Heart right ventricle (tissue), 16 donors: Measurements from ENCODE around the gene GNAS-AS1. TPM values are rescaled to one million over a fixed set of nuclear protein-coding genes. Genes with fewer than 3 reads are reported as not detected.

Experiments
- ATAC-seq, 8 donors: fragments of 200-7000 bp; cut with Tn5 transposase; one replicate each; pipeline ENCODE4 v1.9.1; 2020; ENCODE audit warnings: mild to moderate bottlenecking in 8 of 8, moderate library complexity in 8 of 8, moderate number of reproducible peaks in 1 of 8
- DNase-seq, 2 donors: peaks; one replicate each; pipeline ENCODE4 v3.0.0-alpha.2; 2020
- H3K27ac ChIP-seq, 10 donors: fragments of 200-600 bp; sonication (generic) in 2 of 10; one replicate each; pipeline versions ENCODE4 v1.5.0 to v1.8.0; 2020 to 2022; ENCODE audit warnings: mild to moderate bottlenecking in 3 of 10
- H3K27me3 ChIP-seq, 7 donors: fragments of 200-600 bp; one replicate each; pipeline ENCODE4 v1.8.0; 2021 to 2022; ENCODE audit warnings: mild to moderate bottlenecking in 2 of 7
- H3K36me3 ChIP-seq, 9 donors: fragments of 200-600 bp; sonication (generic) in 1 of 9; one replicate each; pipeline versions ENCODE4 v1.5.0 to v1.8.0; 2020 to 2022; ENCODE audit warnings: mild to moderate bottlenecking in 2 of 9
- H3K4me1 ChIP-seq, 9 donors: fragments of 200-600 bp; sonication (generic) in 1 of 9; one replicate each; pipeline versions ENCODE4 v1.5.0 to v1.8.0; 2020 to 2022; ENCODE audit warnings: mild to moderate bottlenecking in 4 of 9
- H3K4me3 ChIP-seq, 10 donors: fragments of 200-600 bp; sonication (generic) in 2 of 10; one replicate each; pipeline versions ENCODE4 v1.5.0 to v1.8.0; 2020 to 2022; ENCODE audit warnings: mild to moderate bottlenecking in 7 of 10, moderate library complexity in 2 of 10
- H3K9me3 ChIP-seq, 11 donors: fragments of 200-600 bp in 10 of 11; sonication (generic) in 2 of 11; one replicate each; pipeline versions ENCODE4 v1.5.0 to v1.8.0; 2013 to 2022; ENCODE audit warnings: mild to moderate bottlenecking in 2 of 11, control low read depth in 1 of 11, moderate library complexity in 1 of 11
- CTCF ChIP-seq, 9 donors: fragments of 200-600 bp; sonication (generic) in 2 of 9; IDR thresholded peaks; one replicate each; pipeline versions ENCODE4 v1.5.0 to v1.8.0; 2021 to 2022; ENCODE audit warnings: antibody characterized with exemption in 9 of 9, mild to moderate bottlenecking in 5 of 9, moderate library complexity in 1 of 9
- whole genome bisulfite sequencing, 2 donors: extraction: QIAGEN DNeasy Blood & Tissue Kit; methylation state at CpG; one replicate each; pipeline ENCODE4 v1.1.7; 2013; ENCODE audit warnings: inconsistent platforms in 1 of 2; 5-methylcytosine and 5-hydroxymethylcytosine counted together
- intact Hi-C, 10 donors: fragments of 100-400 bp; cut with DNase I; formaldehyde crosslinking; loops; one replicate each; pipeline versions ENCODE4 v1.11.1 to v1.14.2; 2022
- polyA plus RNA-seq, 2 donors: library from polyadenylated mRNA; stranded (reverse); fragments of 200-250 nt; gene quantifications; one replicate each; pipeline ENCODE4 v1.2.3, GENCODE V29; 2013
- total RNA-seq, 10 donors: library from RNA; stranded (reverse); fragmentation: NEBNext Ultra II Directional in 3 of 10; extraction: Animal tissue kit (Norgen Biotek cat#: 25700) in 3 of 10; gene quantifications; one replicate each; pipeline versions ENCODE4 v1.2.1 to v1.2.4, GENCODE V29; 2021 to 2023
- donor health status: Arrhythmogenic right ventricular cardiomyopathy.
- donor health status: ischemic (EF 13 %, LVEDD 7.1; RV severe dilation, severe dysfunction).
- donor health status: healthy with polysubstance abuse.
- donor health status: DM: no; HTN: yes; CAD: no.
- donor health status: DM: no; HTN: no; CAD: no.
- donor health status: ischemic (EF 25% LVEDD 6.9; RV normal size, moderate dysfunction).
- donor health status: ischemic (EF 25% LVEDD 5.7; RV mildly dilated, moderate dysfunction).
- donor health status: healthy.
- donor health status: DM: yes; HTN: yes; CAD: no.
- donor health status: Ischemic cardiomyopathy.
- donor health status: ischemic (EF 35%, LVEDD 5.7; RV mildly dilated, moderate dysfunction).
- donor health status: nonischemic (EF 11% LVEDD 7.7; RV severe dilation, severe dysfunction).
- donor health status: DM: yes; HTN: yes; CAD: no.
- donor health status: PGD.
- donor health status: ischemic (EF 29% LVEDD 5.4; RV normal size, mild dysfunction).
- donor health status: nonischemic (EF 23%, LVEDD 6.1; RV moderate dilation, normal function).

Gene GNAS-AS1
- total and polyA plus RNA-seq, 12 donors, result 0.06 to 1.5 (median 0.41) TPM

- Histone ChIP-seq H3K9me3 (no peaks in the 10 kb centered on the region), H3K4me1 (no peaks in the 10 kb centered on the region), H3K27me3 (peaks cover 0 to 20% (median 14%) of the 10 kb centered on the region in 7 donors), H3K36me3 (no peaks in the 10 kb centered on the region), H3K4me3 (no peak overlapping the region), H3K27ac (no peak overlapping the region)
- no peak for ATAC-seq
- intact Hi-C loops, result no loop called here
- no peak for DNase-seq
- WGBS, 2 donors, result 73 to 82% methylated on average over 11 of the region's 11 CpGs
- no peak for TF ChIP-seq CTCF (IDR thresholded peaks at IDR 0.05)
Observed at GRCh38 chr20:58815448-58815847, 35.3 kb downstream of the GNAS-AS1 start.

DNA sequence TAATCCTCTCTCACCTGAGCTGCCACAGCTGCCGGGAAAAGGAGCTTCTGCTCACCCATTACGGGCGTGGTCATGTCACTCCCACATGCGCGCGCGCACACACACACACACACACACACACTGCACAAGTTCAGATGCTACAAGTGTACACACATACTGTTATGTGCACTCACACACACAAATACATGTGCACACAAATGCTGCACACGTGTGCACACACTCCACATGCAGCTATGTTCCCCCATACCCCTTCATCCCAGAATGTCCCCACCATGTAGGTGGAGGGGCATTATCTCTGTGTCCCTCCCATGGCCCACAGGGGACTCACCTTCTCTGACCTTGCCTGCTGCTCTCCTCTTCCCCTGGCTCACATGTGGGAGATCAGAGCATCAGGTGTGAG is 37.3 kb downstream of the GNAS-AS1 start:
- 82 to 91% methylated on average over 8 of the region's 8 CpGs for WGBS, 2 donors
- Histone ChIP-seq H3K4me1 (no peaks in the 10 kb centered on the region), H3K9me3 (no peaks in the 10 kb centered on the region), H3K36me3 (no peaks in the 10 kb centered on the region), H3K27ac (no peak overlapping the region), H3K4me3 (no peak overlapping the region), H3K27me3 (peaks cover 0 to 38% (median 18%) of the 10 kb centered on the region in 7 donors)
- DNase-seq (no peak), ATAC-seq (no peak)
- no peak for TF ChIP-seq CTCF (IDR thresholded peaks at IDR 0.05)
- intact Hi-C loops, result no loop called here

GRCh38 chr20:58811334-58811733 is 39.4 kb downstream of the GNAS-AS1 start:
- Histone ChIP-seq H3K36me3 (no peaks in the 10 kb centered on the region), H3K9me3 (no peaks in the 10 kb centered on the region), H3K4me3 (no peak overlapping the region), H3K27ac (no peak overlapping the region), H3K4me1 (no peaks in the 10 kb centered on the region), H3K27me3 (peaks cover 0 to 45% (median 21%) of the 10 kb centered on the region in 7 donors)
- no peak for TF ChIP-seq CTCF (IDR thresholded peaks at IDR 0.05)
- DNase-seq, result no peak
- no peak for ATAC-seq
- WGBS, 2 donors, result 93 to 94% methylated on average over 13 of the region's 13 CpGs
- intact Hi-C loops, result no loop called here

GRCh38 chr20:58810879-58811250 is 39.8 kb downstream of the GNAS-AS1 start:
- H3K4me3 ChIP-seq, result no peak overlapping the region
- no peaks in the 10 kb centered on the region for H3K9me3 ChIP-seq
- H3K36me3 ChIP-seq, result no peaks in the 10 kb centered on the region
- intact Hi-C loops, result no loop called here
- H3K27me3 ChIP-seq, result peaks cover 0 to 49% (median 24%) of the 10 kb centered on the region in 7 donors
- ATAC-seq (no peak), DNase-seq (no peak)
- TF ChIP-seq CTCF (IDR thresholded peaks at IDR 0.05), result no peak
- no peaks in the 10 kb centered on the region for H3K4me1 ChIP-seq
- no peak overlapping the region for H3K27ac ChIP-seq
- 83 to 92% methylated on average over 10 of the region's 10 CpGs for WGBS, 2 donors
